Measurements from ENCODE around the gene C2CD2L.

Gene C2CD2L

DNA sequence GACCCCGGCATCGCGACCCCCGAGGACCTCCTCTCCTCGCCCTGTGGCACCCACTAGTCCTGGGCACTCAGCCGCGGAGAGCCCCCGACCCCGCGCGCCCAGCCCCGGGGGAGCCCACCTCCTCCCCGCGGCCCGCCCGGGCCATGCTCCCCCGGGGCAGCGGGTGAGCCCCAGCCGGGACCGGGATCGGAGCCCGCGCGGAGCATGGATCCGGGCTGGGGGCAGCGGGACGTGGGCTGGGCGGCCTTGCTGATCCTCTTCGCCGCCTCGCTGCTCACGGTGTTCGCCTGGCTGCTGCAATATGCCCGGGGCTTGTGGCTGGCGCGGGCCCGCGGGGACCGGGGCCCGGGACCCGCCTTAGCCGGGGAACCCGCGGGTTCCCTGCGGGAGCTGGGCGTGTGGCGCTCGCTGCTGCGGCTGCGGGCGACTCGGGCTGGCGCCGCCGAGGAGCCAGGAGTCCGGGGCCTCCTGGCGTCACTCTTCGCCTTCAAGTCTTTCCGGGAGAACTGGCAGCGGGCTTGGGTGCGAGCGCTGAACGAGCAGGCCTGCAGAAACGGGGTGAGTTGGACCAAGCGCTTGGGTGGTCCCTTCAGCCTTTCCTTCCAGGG is 498 bp downstream of the C2CD2L start:
- no peak for DNase-seq (ENCODE audit: low read depth, low spot score)
- POLR2A ChIA-PET, result interaction anchor here (0.5 to 1.7 kb wide), 6 partner anchors 11 to 209 kb away, joined by 3 to 8 read pairs (median 3); partner anchors contain the start of genes HINFP and VPS11
- CTCF ChIA-PET, result interaction anchor here (0.6 to 3.8 kb wide), 10 partner anchors 9 to 268 kb away, joined by 3 to 23 read pairs (median 4); partner anchors contain the start of gene CBL

DNA sequence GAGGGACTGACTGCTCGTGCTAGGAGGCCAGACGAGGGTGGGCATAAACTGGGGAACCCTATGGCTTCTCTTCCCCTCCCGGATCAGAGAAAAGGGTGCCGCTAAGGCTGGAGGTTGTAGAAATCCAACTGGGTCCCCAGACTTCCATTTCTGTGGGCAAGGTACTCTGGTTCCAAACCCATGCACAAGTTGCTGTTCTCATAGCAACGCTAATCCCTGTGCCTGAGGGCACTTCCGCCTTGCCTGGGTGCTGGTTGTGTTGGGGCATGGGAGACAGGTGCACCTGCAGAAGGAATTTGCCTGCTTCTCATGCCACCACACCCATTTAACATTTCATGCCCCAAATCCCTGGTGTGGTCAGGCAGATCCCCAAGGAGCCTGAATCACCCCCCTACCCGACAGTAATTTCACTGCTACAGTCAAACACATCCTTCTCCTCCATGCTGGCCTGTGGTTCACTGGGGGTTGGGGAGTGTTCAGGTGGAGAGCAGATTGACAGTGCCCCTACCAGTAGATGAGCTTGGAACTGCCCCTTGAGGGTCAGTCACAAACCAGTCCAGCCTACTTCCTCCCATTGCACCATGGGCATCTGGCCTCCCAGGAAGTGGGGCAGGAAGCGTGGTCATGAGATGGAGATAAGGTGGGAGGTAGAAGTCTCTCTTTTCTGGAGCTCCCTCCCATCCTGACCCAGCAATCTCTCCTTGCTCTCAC is 1.2 kb downstream of the C2CD2L start:
- peak overlapping the region; percentile 82 for H3K4me3 ChIP-seq (ENCODE audit: low read depth, low read length)
- DNase-seq (ENCODE audit: low read depth, low spot score), result no peak
- POLR2A ChIA-PET, result interaction anchor here (0.5 kb wide), 1 partner anchor 13 kb away, joined by 3 read pairs; the partner anchor contains the start of gene HINFP
- CTCF ChIA-PET, result interaction anchor here (1.0 to 2.5 kb wide), 8 partner anchors 10 to 267 kb away, joined by 3 to 13 read pairs (median 4); partner anchors contain the start of gene CBL
- TF ChIP-seq, protein P1, sequence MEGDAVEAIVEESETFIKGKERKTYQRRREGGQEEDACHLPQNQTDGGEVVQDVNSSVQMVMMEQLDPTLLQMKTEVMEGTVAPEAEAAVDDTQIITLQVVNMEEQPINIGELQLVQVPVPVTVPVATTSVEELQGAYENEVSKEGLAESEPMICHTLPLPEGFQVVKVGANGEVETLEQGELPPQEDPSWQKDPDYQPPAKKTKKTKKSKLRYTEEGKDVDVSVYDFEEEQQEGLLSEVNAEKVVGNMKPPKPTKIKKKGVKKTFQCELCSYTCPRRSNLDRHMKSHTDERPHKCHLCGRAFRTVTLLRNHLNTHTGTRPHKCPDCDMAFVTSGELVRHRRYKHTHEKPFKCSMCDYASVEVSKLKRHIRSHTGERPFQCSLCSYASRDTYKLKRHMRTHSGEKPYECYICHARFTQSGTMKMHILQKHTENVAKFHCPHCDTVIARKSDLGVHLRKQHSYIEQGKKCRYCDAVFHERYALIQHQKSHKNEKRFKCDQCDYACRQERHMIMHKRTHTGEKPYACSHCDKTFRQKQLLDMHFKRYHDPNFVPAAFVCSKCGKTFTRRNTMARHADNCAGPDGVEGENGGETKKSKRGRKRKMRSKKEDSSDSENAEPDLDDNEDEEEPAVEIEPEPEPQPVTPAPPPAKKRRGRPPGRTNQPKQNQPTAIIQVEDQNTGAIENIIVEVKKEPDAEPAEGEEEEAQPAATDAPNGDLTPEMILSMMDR (IDR thresholded peaks at IDR 0.05; ENCODE audit: insufficient read depth, low read length, missing control alignments), result no peak

More for the DNA sequence above, 498 bp downstream of the C2CD2L start:
- H3K4me3 ChIP-seq (ENCODE audit: low read depth, low read length), result peak overlapping the region; percentile 82
- TF ChIP-seq, protein P1 (IDR thresholded peaks at IDR 0.05; ENCODE audit: insufficient read depth, low read length, missing control alignments), result no peak

DNA sequence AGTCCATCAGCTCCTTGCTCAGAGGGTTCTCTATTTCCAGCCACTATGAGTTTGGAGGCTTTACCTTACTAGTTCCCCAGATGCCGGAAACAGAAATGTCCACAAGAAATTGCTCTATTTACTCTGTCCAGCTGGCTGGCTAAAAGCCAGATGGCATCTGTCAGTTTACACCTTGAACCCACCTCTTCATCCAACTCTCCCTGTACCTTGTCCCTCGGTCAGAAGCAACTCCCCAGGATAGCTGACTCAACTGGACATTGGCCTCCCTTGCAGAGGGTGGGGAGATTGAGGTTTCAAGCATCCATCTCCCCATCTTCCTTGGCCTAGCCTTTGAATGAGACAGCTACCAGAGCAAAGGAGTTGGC is 1.7 kb downstream of the C2CD2L start:
- CTCF ChIA-PET, result interaction anchor here (1.0 to 2.5 kb wide), 7 partner anchors 10 to 229 kb away, joined by 3 to 13 read pairs (median 5); partner anchors contain the start of gene CBL
- no peak for DNase-seq (ENCODE audit: low read depth, low spot score)
- TF ChIP-seq, protein P1 (IDR thresholded peaks at IDR 0.05; ENCODE audit: insufficient read depth, low read length, missing control alignments), result no peak
- H3K4me3 ChIP-seq (ENCODE audit: low read depth, low read length), result peak overlapping the region; percentile 82
- POLR2A ChIA-PET, result no interaction called here

DNA sequence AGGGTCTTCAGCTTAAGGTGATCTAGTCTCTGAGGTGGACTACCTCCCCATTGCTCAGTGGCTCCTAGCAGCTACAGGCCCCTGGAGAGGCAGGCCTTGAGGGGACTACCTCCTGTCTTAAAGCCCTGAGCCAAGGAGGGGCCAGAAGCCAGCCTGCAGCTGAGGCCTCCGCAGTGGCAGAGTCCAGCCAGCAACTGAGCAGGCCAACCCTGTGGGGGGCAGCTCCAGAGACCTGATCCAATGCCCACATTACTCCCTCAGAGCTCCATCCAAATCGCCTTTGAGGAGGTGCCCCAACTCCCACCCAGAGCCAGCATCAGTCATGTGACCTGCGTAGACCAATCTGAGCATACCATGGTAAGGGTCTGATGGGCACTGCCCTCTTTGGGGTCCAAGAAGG is 2.7 kb downstream of the C2CD2L start:
- ChIA-PET CTCF (interaction anchor here (1.0 to 2.9 kb wide), 8 partner anchors 9 to 96 kb away, joined by 3 to 13 read pairs (median 6); partner anchors contain the start of gene CBL), POLR2A (no interaction called here)
- H3K4me3 ChIP-seq (ENCODE audit: low read depth, low read length), result no peak overlapping the region
- DNase-seq (ENCODE audit: low read depth, low spot score), result no peak
- TF ChIP-seq, protein P1 (IDR thresholded peaks at IDR 0.05; ENCODE audit: insufficient read depth, low read length, missing control alignments), result no peak

DNA sequence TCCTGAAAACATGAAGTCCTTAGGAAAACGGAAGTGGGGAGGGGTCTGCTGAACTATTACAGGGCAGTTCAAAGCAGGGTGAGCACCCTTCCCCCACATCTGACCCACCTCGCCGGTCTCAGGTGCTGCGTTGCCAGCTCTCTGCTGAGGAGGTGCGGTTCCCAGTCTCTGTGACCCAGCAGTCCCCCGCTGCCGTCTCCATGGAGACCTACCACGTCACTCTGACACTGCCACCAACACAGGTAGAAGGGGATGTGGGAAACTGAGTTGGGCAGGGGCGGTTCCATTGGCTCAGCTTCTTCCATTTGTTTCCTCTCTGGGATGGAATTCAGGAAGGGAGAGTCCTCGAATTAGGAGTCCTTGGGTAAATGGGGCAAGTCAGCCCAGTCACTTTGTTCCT is 3.3 kb downstream of the C2CD2L start:
- ChIA-PET POLR2A (no interaction called here), CTCF (interaction anchor here (1.0 to 2.9 kb wide), 6 partner anchors 8 to 86 kb away, joined by 3 to 13 read pairs (median 8); a partner anchor contains a TSS)
- no peak overlapping the region for H3K4me3 ChIP-seq (ENCODE audit: low read depth, low read length)
- DNase-seq (ENCODE audit: low read depth, low spot score), result no peak
- TF ChIP-seq, protein P1 (IDR thresholded peaks at IDR 0.05; ENCODE audit: insufficient read depth, low read length, missing control alignments), result no peak

DNA sequence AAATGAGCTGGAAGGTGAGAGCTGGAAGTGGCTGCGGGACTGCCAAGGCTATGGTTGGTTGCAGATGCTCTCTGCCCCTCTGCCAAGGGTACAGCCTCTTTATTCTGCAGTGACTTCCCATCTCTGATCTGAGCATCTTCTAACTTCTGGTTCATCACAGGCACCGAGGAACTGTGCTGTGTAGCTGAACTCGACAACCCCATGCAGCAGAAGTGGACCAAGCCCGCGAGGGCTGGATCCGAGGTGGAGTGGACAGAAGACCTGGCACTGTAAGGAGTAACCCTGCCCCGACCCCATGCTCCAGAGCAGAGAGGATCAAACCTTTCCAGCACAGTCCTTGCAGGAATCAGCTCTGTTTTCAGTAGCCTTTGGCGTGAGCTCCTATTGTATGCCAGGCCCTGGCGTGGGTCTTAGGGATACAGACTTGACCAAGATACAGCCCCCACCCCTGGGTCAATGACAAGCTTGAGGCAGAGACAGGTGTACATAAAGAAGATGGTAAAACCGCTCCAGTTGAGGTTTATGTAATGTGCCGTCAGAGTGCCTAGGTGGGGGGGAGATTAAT is 4.3 kb downstream of the C2CD2L start:
- ChIA-PET POLR2A (no interaction called here), CTCF (interaction anchor here (0.7 to 2.9 kb wide), 6 partner anchors 9 to 94 kb away, joined by 3 to 10 read pairs (median 7); partner anchors contain the start of gene CBL)
- no peak overlapping the region for H3K4me3 ChIP-seq (ENCODE audit: low read depth, low read length)
- no peak for DNase-seq (ENCODE audit: low read depth, low spot score)
- TF ChIP-seq, protein P1 (IDR thresholded peaks at IDR 0.05; ENCODE audit: insufficient read depth, low read length, missing control alignments), result no peak

All from AG04449 (cell line).